Kidney (tissue), 14 donors: ENCODE results near the gene DGKK. TPM values are rescaled to one million over a fixed set of nuclear protein-coding genes. Genes with fewer than 3 reads are reported as not detected.

ENCODE experiments used
- DNase-seq, 5 donors: peaks; one replicate each; pipeline ENCODE4 v3.0.0-alpha.2; 2013 to 2020
- FAIRE-seq: peaks from 2 replicates; lab custom pipeline; 2012; peaks lifted over from hg19 to GRCh38; lab: Jason Lieb, UNC
- H3K27ac ChIP-seq, 2 donors: one replicate each; pipeline ENCODE4 v1.7.0; 2013; ENCODE audit warnings: low read depth in 2 of 2, low read length in 2 of 2, inconsistent platforms in 1 of 2
- H3K27me3 ChIP-seq: one replicate; pipeline ENCODE4 v1.7.1; 2013; ENCODE audit warnings: low read length, inconsistent platforms; ENCODE audit not compliant: control insufficient read depth, insufficient read depth
- H3K36me3 ChIP-seq, 3 donors: one replicate each; pipeline versions ENCODE4 v1.7.0 to v1.7.1; 2013; ENCODE audit warnings: low read length in 3 of 3, control low read depth in 1 of 3, inconsistent platforms in 1 of 3; ENCODE audit not compliant: insufficient read depth in 3 of 3, control insufficient read depth in 2 of 3
- H3K4me1 ChIP-seq, 3 donors: one replicate each; pipeline versions ENCODE4 v1.7.0 to v1.7.1; 2013; ENCODE audit warnings: low read length in 3 of 3, inconsistent platforms in 1 of 3, low read depth in 1 of 3; ENCODE audit not compliant: control insufficient read depth in 2 of 3, insufficient read depth in 2 of 3
- H3K4me3 ChIP-seq, 3 donors: one replicate each; pipeline versions ENCODE4 v1.7.0 to v1.8.1; 2013; ENCODE audit warnings: low read length in 3 of 3, control low read depth in 1 of 3, inconsistent platforms in 1 of 3
- H3K9ac ChIP-seq, 3 donors: one replicate each; pipeline versions ENCODE4 v1.7.0 to v1.7.1; 2013; ENCODE audit warnings: low read length in 3 of 3, control low read depth in 1 of 3, inconsistent platforms in 1 of 3
- H3K9me3 ChIP-seq, 3 donors: one replicate each; pipeline versions ENCODE4 v1.7.0 to v1.7.1; 2013; ENCODE audit warnings: low read length in 3 of 3, control low read depth in 1 of 3, inconsistent platforms in 1 of 3; ENCODE audit not compliant: control insufficient read depth in 2 of 3, insufficient read depth in 1 of 3
- CTCF ChIP-seq: IDR thresholded peaks from 3 replicates; pipeline ENCODE4 v1.5.1; 2012; ENCODE audit warnings: mild to moderate bottlenecking, moderate library complexity, borderline replicate concordance; ENCODE audit not compliant: insufficient read depth; ENCODE audit errors: extremely low read depth
- intact Hi-C: fragments of 100-400 bp; cut with DNase I; formaldehyde crosslinking; loops from one replicate; pipeline ENCODE4 v1.11.1; 2022
- polyA plus RNA-seq: library from polyadenylated mRNA; stranded (reverse); fragments of 350-450 nt; fragmentation: Illumina TruSeq; extraction: RNeasy Lipid Tissue Mini Kit (QIAGEN cat#74804); gene quantifications from one replicate; pipeline ENCODE4 v1.2.3, GENCODE V29; 2014; ENCODE audit warnings: low read depth, low replicate concordance; ENCODE audit not compliant: insufficient read depth
- total RNA-seq: library from RNA; stranded (reverse); fragmentation: NEBNext Ultra II Directional; extraction: Animal tissue kit (Norgen Biotek cat#: 25700); gene quantifications from one replicate; pipeline ENCODE4 v1.2.1, GENCODE V29; 2021
- donor health status: control.
- donor health status: control.
- donor health status: control.
- donor health status: control.
- donor health status: control.
- donor health status: DM: yes; HTN: yes; CAD: no.
- donor health status: Normal renal cell carcinoma (clear cell type).

Gene DGKK
- total and polyA plus RNA-seq, 2 donors from 2014 or later, result 0.04 TPM; not detected in 1

- H3K4me3 ChIP-seq, result no peak overlapping the region
- H3K9me3 ChIP-seq, result no peaks in the 10 kb centered on the region
- intact Hi-C loops, result no loop called here
- H3K9ac ChIP-seq, result no peak overlapping the region
- FAIRE-seq (no peak), DNase-seq (no peak)
- H3K27ac ChIP-seq, result no peak overlapping the region
- no peaks in the 10 kb centered on the region for H3K36me3 ChIP-seq
- no peak for TF ChIP-seq CTCF
- H3K27me3 ChIP-seq, result no peaks in the 10 kb centered on the region
- no peaks in the 10 kb centered on the region for H3K4me1 ChIP-seq
Measured at GRCh38 chrX:50407976-50408375, 62.6 kb downstream of the DGKK start.

GRCh38 chrX:50403903-50404302, 66.7 kb downstream of the DGKK start:
- no peak for FAIRE-seq
- Histone ChIP-seq H3K9ac (no peak overlapping the region), H3K9me3 (no peaks in the 10 kb centered on the region), H3K36me3 (no peaks in the 10 kb centered on the region), H3K4me3 (no peak overlapping the region), H3K4me1 (no peaks in the 10 kb centered on the region), H3K27ac (no peak overlapping the region), H3K27me3 (no peaks in the 10 kb centered on the region)
- no peak for DNase-seq
- intact Hi-C loops, result no loop called here
- TF ChIP-seq CTCF, result no peak

GRCh38 chrX:50402886-50403285, 67.7 kb downstream of the DGKK start:
- no peaks in the 10 kb centered on the region for H3K9me3 ChIP-seq
- H3K4me1 ChIP-seq, result no peaks in the 10 kb centered on the region
- FAIRE-seq (no peak), DNase-seq (no peak)
- intact Hi-C loops, result no loop called here
- no peak overlapping the region for H3K27ac ChIP-seq
- no peak overlapping the region for H3K9ac ChIP-seq
- H3K27me3 ChIP-seq, result no peaks in the 10 kb centered on the region
- no peaks in the 10 kb centered on the region for H3K36me3 ChIP-seq
- H3K4me3 ChIP-seq, result no peak overlapping the region
- TF ChIP-seq CTCF, result no peak

GRCh38 chrX:50393902-50394301, 76.7 kb downstream of the DGKK start:
- Histone ChIP-seq H3K27ac (no peak overlapping the region), H3K9ac (no peak overlapping the region), H3K4me3 (no peak overlapping the region), H3K36me3 (no peaks in the 10 kb centered on the region), H3K9me3 (no peaks in the 10 kb centered on the region), H3K27me3 (no peaks in the 10 kb centered on the region), H3K4me1 (no peaks in the 10 kb centered on the region)
- intact Hi-C loops, result no loop called here
- no peak for DNase-seq
- no peak for FAIRE-seq
- TF ChIP-seq CTCF, result no peak
